GM12878 (cell line): ENCODE measurements around the gene PSPN.

ENCODE experiments used
- CHD1 ChIP-seq: IDR thresholded peaks from 2 replicates; pipeline ENCODE4 v1.6.1; 2012; ENCODE audit warnings: low read depth, low read length, improper control_type of control experiment
- CTCF ChIP-seq, 3 experiments: IDR thresholded peaks in 2 of 3; conservative IDR thresholded peaks in 1 of 3; 2 replicates each; pipeline ENCODE4 v1.5.1; 2011; ENCODE audit warnings: low read depth in 3 of 3, low read length in 3 of 3, mild to moderate bottlenecking in 3 of 3, control low read depth in 2 of 3, moderate library complexity in 2 of 3, inconsistent platforms in 1 of 3, mixed read lengths in 1 of 3; ENCODE audit not compliant: control insufficient read depth in 2 of 3, insufficient read depth in 1 of 3; ENCODE audit errors: extremely low read depth in 1 of 3
- ETV6 ChIP-seq, 2 experiments: fragments of 450-650 bp in 1 of 2; IDR thresholded peaks in 1 of 2; conservative IDR thresholded peaks in 1 of 2; 2 replicates each; pipeline ENCODE4 v1.6.1; 2014; ENCODE audit warnings: antibody characterized with exemption in 1 of 2, borderline replicate concordance in 1 of 2, low read depth in 1 of 2, mild to moderate bottlenecking in 1 of 2, moderate library complexity in 1 of 2
- GABPA ChIP-seq: IDR thresholded peaks from 2 replicates; pipeline ENCODE4 v1.6.1; 2014; ENCODE audit warnings: antibody characterized with exemption, low read depth, mild to moderate bottlenecking, inconsistent platforms
- NBN ChIP-seq: fragments of 450-650 bp; IDR thresholded peaks from 2 replicates; pipeline ENCODE4 v1.6.1; 2016
- POLR2A ChIP-seq: IDR thresholded peaks from 2 replicates; pipeline ENCODE4 v1.6.1; 2011; ENCODE audit warnings: low read depth, mild to moderate bottlenecking, low read length
- YY1 ChIP-seq: IDR thresholded peaks from 2 replicates; pipeline ENCODE4 v1.6.1; 2011; ENCODE audit warnings: low read depth, mild to moderate bottlenecking, low read length
- TF ChIP-seq, protein P1 (sequence below): fragments of 450-650 bp; IDR thresholded peaks from 2 replicates; pipeline ENCODE4 v1.6.1; 2014; ENCODE audit warnings: mild to moderate bottlenecking

DNA sequence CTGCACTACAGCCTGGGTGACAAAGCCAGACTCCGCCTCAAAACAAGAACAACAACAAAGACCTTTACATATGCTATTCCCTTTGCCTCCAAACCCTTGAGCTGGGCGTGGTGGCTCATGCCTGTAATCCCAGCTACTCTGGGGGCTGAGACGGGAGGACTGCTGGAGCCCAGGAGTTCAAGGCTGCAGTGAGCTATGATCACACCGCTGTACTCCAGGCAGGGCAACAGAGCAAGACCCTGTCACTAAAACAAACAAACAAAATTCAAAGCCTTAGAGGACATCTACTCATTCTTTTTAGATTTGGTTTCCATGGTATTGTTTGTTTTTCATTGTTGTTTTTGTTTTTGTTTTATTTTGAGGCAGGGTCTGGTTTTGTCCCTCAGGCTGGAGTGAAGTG, 50.1 kb downstream of the PSPN start:
- TF ChIP-seq CHD1 (no peak), YY1 (no peak), CTCF (IDR thresholded peaks at IDR 0.05 in 2 of 3, conservative IDR thresholded peaks at IDR 0.05 in 1 of 3; ENCODE audit: control insufficient read depth in 2 of 3, extremely low read depth in 1 of 3, insufficient read depth in 1 of 3, low read depth in 3 of 3, low read length in 3 of 3) (no peak), ETV6 (conservative IDR thresholded peaks at IDR 0.05 in 1 of 2, IDR thresholded peaks at IDR 0.05 in 1 of 2; ENCODE audit: borderline replicate concordance in 1 of 2, low read depth in 1 of 2) (no peak), POLR2A (no peak), NBN (no peak), GABPA (no peak)
- TF ChIP-seq, protein P1, sequence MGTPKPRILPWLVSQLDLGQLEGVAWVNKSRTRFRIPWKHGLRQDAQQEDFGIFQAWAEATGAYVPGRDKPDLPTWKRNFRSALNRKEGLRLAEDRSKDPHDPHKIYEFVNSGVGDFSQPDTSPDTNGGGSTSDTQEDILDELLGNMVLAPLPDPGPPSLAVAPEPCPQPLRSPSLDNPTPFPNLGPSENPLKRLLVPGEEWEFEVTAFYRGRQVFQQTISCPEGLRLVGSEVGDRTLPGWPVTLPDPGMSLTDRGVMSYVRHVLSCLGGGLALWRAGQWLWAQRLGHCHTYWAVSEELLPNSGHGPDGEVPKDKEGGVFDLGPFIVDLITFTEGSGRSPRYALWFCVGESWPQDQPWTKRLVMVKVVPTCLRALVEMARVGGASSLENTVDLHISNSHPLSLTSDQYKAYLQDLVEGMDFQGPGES, result no peak
